NCI-H345 treated with DMSO at 0.1 percent for 48 hours (cell line): ENCODE measurements around the gene CALD1.
A peak's percentile ranks its signal among the peaks of the same experiment; 100 is the strongest.
"Not testable (repeated sequence)": the region's sequence is repeated elsewhere in the genome, so short reads cannot be mapped to it uniquely, and the experiment has no call there.

Experiments
- DNase-seq: peaks from one replicate; lab custom pipeline; 2025; ENCODE audit not compliant: unreplicated experiment; lab: John Stamatoyannopoulos, UW

CALD1 gene

GRCh38 chr7:134945691-134946090 is 166.3 kb downstream of the CALD1 start:
- no peak for DNase-seq

GRCh38 chr7:134946260-134946659 is 166.8 kb downstream of the CALD1 start:
- no peak for DNase-seq

DNA sequence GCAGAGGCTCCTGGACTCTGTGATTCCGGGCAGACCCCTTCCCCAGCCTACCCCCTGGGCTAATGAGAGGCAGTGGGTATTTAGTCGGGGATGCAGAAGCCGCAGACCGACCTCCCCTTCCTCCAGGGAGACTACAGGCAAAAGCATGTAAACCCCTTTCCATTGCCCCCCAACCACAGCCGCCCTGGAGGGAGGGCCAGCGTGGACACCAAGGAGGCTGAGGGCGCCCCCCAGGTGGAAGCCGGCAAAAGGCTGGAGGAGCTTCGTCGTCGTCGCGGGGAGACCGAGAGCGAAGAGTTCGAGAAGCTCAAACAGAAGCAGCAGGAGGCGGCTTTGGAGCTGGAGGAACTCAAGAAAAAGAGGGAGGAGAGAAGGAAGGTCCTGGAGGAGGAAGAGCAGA is 167.9 kb downstream of the CALD1 start:
- DNase-seq = no peak

DNA sequence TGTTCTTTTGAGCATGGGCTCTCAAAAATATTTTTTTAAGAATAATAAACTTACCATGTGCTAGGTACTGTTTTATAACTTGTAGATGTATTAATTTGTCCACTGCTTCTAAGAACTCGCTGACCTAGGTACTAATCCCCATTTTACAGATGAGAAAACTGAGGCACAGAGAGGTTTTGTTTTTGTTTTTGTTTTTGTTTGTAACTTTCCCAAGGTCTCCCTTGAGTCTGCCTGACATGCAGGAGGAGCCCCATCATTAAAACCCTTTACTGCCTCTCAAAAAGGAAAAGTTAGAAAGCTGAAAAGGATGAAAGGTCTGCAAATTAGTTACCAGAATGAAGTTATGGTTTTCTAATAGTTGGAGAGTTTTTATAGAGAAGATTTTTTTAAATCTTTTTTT is 168.4 kb downstream of the CALD1 start:
- no peak for DNase-seq

GRCh38 chr7:134948246-134948645 is 168.8 kb downstream of the CALD1 start:
- DNase-seq = no peak

- no peak for DNase-seq
Measured at GRCh38 chr7:134948736-134949135, 169.3 kb downstream of the CALD1 start.

DNA sequence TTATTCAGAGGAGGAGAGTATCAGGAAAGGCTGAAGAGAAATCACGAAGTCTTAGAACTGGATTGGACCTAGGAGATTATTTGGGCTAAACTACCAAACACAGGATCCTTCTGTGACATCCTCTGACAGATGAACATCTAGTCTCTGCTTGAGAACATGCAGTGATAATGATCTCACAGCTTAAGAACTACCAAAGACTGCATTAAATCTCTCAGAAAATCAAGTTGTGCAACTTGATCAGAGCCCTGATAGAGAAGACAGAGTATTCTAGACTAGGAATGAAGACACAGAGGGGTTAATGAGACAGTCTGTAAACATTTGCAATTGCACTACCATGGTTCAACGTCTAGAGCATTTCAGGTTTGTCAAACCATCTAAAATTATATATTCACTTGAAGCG is 169.7 kb downstream of the CALD1 start:
- no peak for DNase-seq

DNA sequence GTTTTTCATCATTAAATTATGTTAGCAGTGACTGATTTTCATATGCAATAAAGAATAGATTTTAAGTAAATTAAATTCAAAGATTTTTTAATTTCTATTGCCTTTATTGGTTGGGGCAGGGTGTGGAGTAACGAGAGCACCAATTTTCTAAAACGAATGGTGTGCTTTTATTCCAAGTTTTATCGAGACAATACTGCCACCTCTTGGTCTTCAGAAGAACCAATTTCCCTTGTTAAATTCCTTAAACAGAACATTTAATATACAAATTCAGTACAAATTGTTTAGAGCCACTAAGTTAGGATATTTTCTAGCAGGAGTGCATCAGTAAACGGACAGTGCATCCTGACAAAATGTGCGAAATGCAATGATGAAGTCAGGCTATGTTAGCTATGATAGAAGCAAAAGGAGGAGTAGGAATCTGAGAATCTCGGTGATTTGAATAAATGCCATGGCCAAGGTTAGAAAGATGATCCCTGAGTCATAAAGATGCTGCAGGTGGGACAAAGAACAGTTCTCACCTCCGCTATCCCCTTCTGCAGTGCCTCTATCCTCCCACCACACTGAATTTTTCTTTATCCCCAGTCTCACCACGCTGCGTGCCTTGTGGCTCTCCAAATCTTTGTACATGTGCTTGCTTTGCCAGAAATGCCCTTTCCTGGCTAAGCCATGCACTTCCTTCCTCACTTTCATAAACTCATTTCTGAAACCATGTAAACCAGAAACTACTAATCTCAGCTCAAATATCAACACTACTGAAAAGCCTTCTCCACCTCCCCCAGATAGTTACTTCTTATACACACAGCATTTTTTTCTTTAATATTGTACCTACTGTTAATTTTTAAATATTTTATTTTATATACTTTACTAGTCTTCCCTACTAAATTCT is 175.0 kb downstream of the CALD1 start:
- DNase-seq = peak; percentile 45

DNA sequence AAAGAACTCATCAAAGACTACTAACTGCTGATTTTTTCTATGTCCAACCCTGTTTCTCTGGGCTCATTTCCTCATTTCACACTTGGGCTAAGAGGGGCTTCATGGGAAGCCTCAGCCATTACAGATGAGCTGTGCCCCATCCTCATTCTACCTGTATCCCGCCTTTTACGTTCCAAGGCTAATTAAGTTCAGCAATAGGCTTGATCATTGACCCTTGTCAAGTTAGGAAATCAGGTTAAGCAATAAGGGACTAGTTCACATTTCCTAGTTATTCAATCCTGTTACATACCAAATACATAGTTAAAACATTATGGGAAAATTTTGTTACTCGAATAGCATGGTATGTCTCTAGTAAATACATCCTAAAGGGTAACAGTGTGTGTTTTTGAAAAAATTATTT is 177.6 kb downstream of the CALD1 start:
- no peak for DNase-seq

- DNase-seq = no peak
Measured at GRCh38 chr7:134959810-134960209, 180.4 kb downstream of the CALD1 start.

- no peak for DNase-seq
Measured at GRCh38 chr7:134962270-134962780, 182.9 kb downstream of the CALD1 start.

DNA sequence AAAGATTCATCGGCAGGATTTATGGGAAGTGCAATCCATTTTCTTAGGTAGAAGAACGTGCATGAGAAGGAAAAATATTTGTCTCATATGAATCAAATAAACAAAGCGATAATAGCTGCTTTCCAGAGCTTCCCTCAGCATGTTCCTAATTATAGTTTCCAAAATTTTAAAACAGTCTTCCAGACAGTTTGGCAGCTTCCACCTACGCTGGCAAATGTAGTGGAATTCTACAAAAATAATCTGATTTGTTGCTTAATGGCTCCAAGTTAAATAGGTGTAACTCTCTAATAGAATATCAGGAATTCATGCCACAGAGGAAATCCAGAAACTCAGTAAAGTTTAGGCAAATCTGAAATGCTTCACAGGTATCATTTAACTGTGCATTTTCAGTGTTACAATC is 183.6 kb downstream of the CALD1 start:
- DNase-seq = no peak

- peak; percentile 19 for DNase-seq
Measured at GRCh38 chr7:134966691-134967090, 187.3 kb downstream of the CALD1 start.

DNA sequence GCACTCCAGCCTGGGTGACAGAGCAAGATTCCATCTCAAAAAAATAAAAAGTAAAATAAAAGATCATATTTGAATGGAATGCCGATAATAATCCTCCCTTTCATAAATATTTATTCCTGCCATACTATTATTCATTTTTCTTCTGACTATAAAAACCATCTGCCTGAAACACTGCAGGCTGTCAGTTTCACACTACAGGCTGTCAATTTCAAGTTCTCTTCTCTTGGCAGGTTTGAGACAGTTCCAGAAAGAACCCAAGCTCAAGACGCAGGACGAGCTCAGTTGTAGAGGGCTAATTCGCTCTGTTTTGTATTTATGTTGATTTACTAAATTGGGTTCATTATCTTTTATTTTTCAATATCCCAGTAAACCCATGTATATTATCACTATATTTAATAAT is 188.7 kb downstream of the CALD1 start:
- no peak for DNase-seq

- DNase-seq = not testable (repeated sequence)
Measured at GRCh38 chr7:134981645-134982044, 202.2 kb downstream of the CALD1 start.

- DNase-seq = no peak
Measured at GRCh38 chr7:134985894-134986362, 206.5 kb downstream of the CALD1 start.

DNA sequence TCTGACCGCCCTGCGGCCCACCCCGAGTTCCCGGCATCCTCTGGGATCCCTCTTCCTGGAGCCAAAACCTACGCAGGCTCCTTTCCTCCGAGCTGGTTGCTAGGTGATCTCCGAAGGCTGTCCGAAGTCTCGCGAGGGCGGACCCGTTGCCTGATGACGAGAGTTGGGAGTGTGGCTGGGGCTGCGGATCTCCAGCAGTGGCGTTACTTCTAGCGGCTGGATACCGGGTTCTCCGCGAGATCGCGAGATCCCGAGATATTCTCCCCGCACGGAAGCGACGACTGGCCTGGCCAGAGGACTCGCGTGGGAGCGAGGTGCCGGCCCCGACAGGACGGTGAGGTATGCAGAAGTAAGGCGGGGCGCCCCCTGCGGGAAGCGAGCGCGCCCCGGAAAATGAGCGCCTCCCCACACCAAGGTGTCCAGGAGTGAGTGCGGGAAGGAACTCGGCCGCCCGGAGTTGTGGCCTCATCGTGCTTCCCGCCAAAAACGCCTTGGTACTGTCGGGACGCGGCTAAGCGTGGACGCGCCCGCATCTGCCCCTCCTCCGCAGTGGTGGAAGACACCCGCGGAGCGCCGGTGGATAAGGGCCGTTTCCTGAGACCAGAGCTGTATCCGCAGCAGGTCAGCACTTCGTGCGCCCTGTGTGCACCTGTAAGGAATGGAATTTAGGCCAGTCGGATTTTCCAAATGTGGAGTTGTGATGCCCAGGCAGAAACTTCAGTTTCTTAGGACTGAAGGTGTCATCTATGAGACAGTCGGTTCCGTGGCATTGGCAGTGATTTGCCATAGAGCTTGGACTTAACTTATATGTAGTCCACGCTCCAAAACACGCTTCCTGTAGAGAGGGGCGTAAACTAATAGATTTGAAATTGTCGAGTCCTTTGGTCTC is 207.2 kb downstream of the CALD1 start, which contains the start of gene AGBL3:
AGBL3 (plus strand) TSS at position 146 of the 889 bp plus-strand sequence. CDS start 1,426 bp downstream, outside the sequence.
- DNase-seq = peak; percentile 93

DNA sequence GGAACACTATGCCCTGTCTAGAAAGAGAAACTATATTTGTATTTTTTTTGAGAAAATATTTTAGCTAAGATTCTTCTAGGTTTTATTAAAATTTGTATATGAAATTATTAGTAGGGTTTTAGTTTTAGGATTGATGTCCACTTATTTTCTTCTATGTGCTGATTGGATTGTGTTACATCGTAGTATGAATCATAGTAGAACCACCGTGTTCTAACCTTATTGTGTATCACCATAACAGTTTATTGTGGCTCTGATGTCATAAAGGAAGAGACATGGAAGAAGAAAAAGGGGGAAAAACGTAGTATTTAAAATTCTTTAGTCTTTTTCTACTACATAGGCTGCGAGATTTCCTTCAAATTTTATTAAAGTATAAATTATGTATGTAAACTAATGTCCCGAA is 208.7 kb downstream of the CALD1 start:
- no peak for DNase-seq

GRCh38 chr7:134991469-134992339 is 212.3 kb downstream of the CALD1 start:
- DNase-seq = no peak

DNA sequence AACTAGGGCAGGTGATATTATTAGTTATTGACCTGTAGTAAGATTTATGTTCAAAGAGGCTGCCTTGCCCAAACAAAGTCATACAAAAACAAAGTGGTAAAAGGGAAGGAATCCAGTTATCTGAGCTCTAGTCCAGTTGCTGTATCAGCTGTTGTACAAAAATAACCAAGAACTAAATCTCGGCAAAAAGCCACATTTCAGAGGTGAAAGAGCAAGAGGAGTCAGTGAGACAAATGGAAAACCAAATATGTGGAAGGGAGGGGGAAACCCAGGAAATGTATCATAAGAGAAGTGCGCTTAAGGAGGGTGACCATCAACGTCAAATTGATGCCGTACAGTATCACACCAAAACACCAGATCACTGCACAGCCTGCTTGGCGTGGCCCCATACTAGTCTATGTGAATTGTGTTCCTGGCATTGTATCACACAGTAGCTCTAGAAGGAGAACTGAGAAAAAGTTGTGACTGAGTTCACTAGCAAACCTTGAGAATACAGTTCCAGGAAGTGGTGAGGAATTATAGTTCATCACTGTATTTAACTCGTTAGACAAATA is 213.3 kb downstream of the CALD1 start:
- no peak for DNase-seq
